ENCODE results near the gene C1QTNF12.
"Not testable (repeated sequence)": the region's sequence is repeated elsewhere in the genome, so short reads cannot be mapped to it uniquely, and the experiment has no call there.

C1QTNF12 gene

GRCh38 chr1:1259540-1259939 is 13.0 kb upstream of the C1QTNF12 start:
- no peak for DNase-seq (ENCODE audit: low read depth)

- DNase-seq (ENCODE audit: low read depth) = no peak
Observed at GRCh38 chr1:1259119-1259488, 12.6 kb upstream of the C1QTNF12 start.

GRCh38 chr1:1256956-1257871 is 10.7 kb upstream of the C1QTNF12 start:
- DNase-seq (ENCODE audit: low read depth) = no peak

GRCh38 chr1:1255611-1256010 is 9.1 kb upstream of the C1QTNF12 start:
- no peak for DNase-seq (ENCODE audit: low read depth)

- no peak for DNase-seq (ENCODE audit: low read depth)
Observed at GRCh38 chr1:1255078-1255477, 8.6 kb upstream of the C1QTNF12 start.

- DNase-seq (ENCODE audit: low read depth) = no peak
Observed at GRCh38 chr1:1254667-1254998, 8.1 kb upstream of the C1QTNF12 start.

GRCh38 chr1:1253972-1254666 is 7.6 kb upstream of the C1QTNF12 start:
- DNase-seq (ENCODE audit: low read depth) = no peak

- DNase-seq (ENCODE audit: low read depth) = no peak
Observed at GRCh38 chr1:1253314-1253713, 6.8 kb upstream of the C1QTNF12 start.

GRCh38 chr1:1250786-1251284 is 4.3 kb upstream of the C1QTNF12 start:
- no peak for DNase-seq (ENCODE audit: low read depth)

GRCh38 chr1:1248009-1248913 is 1.7 kb upstream of the C1QTNF12 start:
- DNase-seq (ENCODE audit: low read depth) = not testable (repeated sequence)

GRCh38 chr1:1247341-1247913 is 905 bp upstream of the C1QTNF12 start:
- DNase-seq (ENCODE audit: low read depth) = no peak

- DNase-seq (ENCODE audit: low read depth) = no peak
Observed at GRCh38 chr1:1245817-1246576, 525 bp downstream of the C1QTNF12 start.

- DNase-seq (ENCODE audit: low read depth) = no peak
Observed at GRCh38 chr1:1245178-1245816, 1.2 kb downstream of the C1QTNF12 start.

- DNase-seq (ENCODE audit: low read depth) = no peak
Observed at GRCh38 chr1:1244192-1244811, 2.2 kb downstream of the C1QTNF12 start.

GRCh38 chr1:1243807-1244191 is 2.7 kb downstream of the C1QTNF12 start:
- no peak for DNase-seq (ENCODE audit: low read depth)

GRCh38 chr1:1243266-1243660 is 3.3 kb downstream of the C1QTNF12 start:
- no peak for DNase-seq (ENCODE audit: low read depth)

GRCh38 chr1:1242461-1243265 is 3.9 kb downstream of the C1QTNF12 start:
- DNase-seq (ENCODE audit: low read depth) = no peak

- no peak for DNase-seq (ENCODE audit: low read depth)
Observed at GRCh38 chr1:1241588-1242219, 4.8 kb downstream of the C1QTNF12 start.
